Progenitor cell of endocrine pancreas (in vitro differentiated cells): ENCODE data around the gene PRPH. TPM values are rescaled to one million over a fixed set of nuclear protein-coding genes. Genes with fewer than 3 reads are reported as not detected.
A peak's percentile ranks its signal among the peaks of the same experiment; 100 is the strongest.

ENCODE experiments used
- DNase-seq: peaks from one replicate; pipeline ENCODE4 v3.0.0; 2021; ENCODE audit warnings: low spot score; ENCODE audit not compliant: unreplicated experiment
- H3K27ac Mint-ChIP-seq: 2 replicates; pipeline ENCODE4 v1.8.0; 2021; ENCODE audit warnings: mild to moderate bottlenecking, moderate library complexity, mixed read lengths
- H3K27me3 Mint-ChIP-seq: 2 replicates; pipeline ENCODE4 v1.8.0; 2021; ENCODE audit warnings: mixed read lengths
- H3K36me3 Mint-ChIP-seq: 2 replicates; pipeline ENCODE4 v1.8.0; 2022; ENCODE audit warnings: mixed read lengths; ENCODE audit not compliant: insufficient read depth
- H3K4me1 Mint-ChIP-seq: 2 replicates; pipeline ENCODE4 v1.8.0; 2021; ENCODE audit warnings: low read depth, mixed read lengths
- H3K4me3 Mint-ChIP-seq: 2 replicates; pipeline ENCODE4 v1.8.0; 2021; ENCODE audit warnings: low read depth, mild to moderate bottlenecking, moderate library complexity, mixed read lengths
- H3K9me3 Mint-ChIP-seq: 2 replicates; pipeline ENCODE4 v1.8.0; 2021; ENCODE audit warnings: low read depth, mixed read lengths
- CTCF ChIP-seq: fragments of 200-600 bp; sonication (generic); IDR thresholded peaks from one replicate; pipeline ENCODE4 v1.5.0; 2021; ENCODE audit warnings: antibody characterized with exemption, mild to moderate bottlenecking; ENCODE audit not compliant: unreplicated experiment
- total RNA-seq: library from RNA; stranded (reverse); gene quantifications from 2 replicates; pipeline ENCODE4 v1.2.1, GENCODE V29; 2021

Gene PRPH
- total RNA-seq, 1 donor from 2014 or later: 0.62 TPM

- no peak for DNase-seq
- Mint-ChIP-seq H3K4me3 (no peak overlapping the region), H3K27ac (no peak overlapping the region), H3K36me3 (no peaks in the 10 kb centered on the region), H3K4me1 (peaks cover 16% of the 10 kb centered on the region), H3K27me3 (peaks cover 74% of the 10 kb centered on the region), H3K9me3 (no peaks in the 10 kb centered on the region)
- TF ChIP-seq CTCF: no peak
These were observed 44.5 kb downstream of the PRPH start for GRCh38 chr12:49339464-49339861.

DNA sequence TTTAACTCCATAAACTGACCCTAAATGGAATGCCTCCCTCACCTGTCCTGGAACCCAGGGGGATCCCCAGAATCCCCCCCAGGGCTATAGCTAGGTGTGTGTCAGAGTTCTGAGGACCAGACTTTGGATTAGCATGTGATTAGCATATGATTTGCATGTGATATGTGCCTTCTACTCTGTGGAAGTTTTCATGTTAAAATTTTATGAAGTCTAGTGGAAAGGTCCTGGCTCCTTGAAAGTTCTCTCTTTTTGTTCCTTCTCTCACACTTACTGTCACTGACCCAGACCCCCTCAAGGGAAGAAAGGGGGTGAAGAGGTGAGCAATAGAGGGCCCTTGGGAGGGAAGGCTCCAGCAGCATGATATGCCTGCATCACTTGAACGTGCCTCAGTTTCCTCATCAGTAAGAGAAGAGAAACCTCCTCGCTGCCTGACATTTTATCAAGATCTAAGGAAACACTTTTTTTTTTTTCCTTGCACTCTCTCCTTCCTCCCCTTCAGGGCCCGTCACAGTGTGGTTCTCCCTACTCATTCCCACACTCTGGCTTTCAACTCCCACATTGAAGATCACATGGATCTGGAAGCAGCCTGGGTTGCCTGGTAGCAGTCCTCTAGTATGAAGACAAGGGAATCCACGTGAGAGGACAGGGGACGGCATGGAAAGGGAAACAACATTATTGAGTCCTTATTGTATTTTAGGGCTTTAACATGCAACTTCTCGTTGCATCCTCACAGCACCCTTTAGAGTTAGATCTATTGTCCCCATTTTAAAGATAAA is 45.3 kb downstream of the PRPH start:
- Mint-ChIP-seq H3K27ac (no peak overlapping the region), H3K4me3 (peak overlapping the region; percentile 12), H3K4me1 (peaks cover 16% of the 10 kb centered on the region), H3K9me3 (no peaks in the 10 kb centered on the region), H3K36me3 (no peaks in the 10 kb centered on the region), H3K27me3 (peaks cover 66% of the 10 kb centered on the region)
- no peak for DNase-seq
- TF ChIP-seq CTCF: no peak

GRCh38 chr12:49340971-49341776 is 46.2 kb downstream of the PRPH start:
- Mint-ChIP-seq H3K27ac (no peak overlapping the region), H3K9me3 (no peaks in the 10 kb centered on the region), H3K4me3 (peak overlapping the region; percentile 12), H3K27me3 (peaks cover 60% of the 10 kb centered on the region), H3K4me1 (peaks cover 19% of the 10 kb centered on the region), H3K36me3 (no peaks in the 10 kb centered on the region)
- TF ChIP-seq CTCF: no peak
- no peak for DNase-seq

DNA sequence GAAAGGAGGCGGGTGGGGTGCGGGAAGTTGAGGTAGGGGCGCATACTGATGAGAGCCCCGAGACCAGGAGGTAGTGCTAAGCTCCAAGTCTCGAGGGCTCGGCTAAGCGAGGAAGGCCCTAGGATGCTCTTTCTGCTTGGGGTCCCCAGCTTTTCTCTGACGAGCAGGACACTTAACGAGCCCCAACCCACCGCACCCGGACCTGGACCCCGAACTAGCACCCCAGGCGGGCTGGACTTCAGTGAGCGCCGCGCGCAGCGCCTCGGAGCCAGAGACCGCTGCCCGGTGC is 46.8 kb downstream of the PRPH start:
- no peak for DNase-seq
- H3K27ac Mint-ChIP-seq: no peak overlapping the region
- H3K9me3 Mint-ChIP-seq: no peaks in the 10 kb centered on the region
- H3K36me3 Mint-ChIP-seq: no peaks in the 10 kb centered on the region
- H3K27me3 Mint-ChIP-seq: peaks cover 57% of the 10 kb centered on the region
- no peak for TF ChIP-seq CTCF
- H3K4me1 Mint-ChIP-seq: peaks cover 23% of the 10 kb centered on the region
- no peak overlapping the region for H3K4me3 Mint-ChIP-seq

DNA sequence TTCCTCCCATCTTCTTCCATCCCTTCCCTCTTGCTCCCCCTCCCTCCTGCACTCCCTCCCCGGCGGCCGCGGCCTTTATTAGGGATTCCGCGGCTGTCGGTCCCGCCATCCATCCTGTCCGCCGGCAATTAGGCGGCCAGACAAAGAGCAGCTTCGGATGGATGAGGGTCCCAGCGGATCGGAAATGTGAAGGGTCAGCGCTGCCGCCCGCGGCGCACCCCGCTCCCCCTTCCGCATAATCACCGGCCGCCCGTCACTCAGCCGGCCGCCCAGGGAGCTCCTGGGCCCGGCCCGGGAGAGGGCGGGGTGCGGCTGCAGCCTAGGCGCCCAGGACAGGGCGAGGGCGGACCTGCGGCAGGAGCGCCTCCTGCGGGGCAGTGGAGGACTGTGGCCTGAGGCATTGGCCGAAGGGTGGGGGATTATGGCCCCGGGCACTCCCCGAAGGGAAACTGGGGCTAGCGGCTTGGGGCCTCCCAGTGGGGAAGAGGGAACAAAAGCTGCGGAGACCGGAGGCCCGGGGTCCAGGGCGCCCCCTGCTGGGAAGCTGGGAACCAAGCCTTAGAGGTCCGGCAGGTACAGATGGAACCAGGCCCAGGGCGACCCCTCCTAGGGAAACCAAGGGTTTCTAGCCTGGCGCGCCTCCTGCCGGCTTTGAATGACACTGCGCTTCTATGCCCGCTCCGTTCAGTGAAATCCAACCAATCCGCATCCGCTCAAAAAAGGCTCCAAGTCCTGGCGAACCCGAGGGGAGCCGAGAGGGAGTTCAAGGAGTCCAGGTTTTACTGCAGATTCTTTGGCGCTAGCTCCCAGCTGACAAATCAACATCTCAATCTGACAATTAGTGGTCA is 47.3 kb downstream of the PRPH start:
- peak; percentile 98 for TF ChIP-seq CTCF
- H3K27me3 Mint-ChIP-seq: peaks cover 51% of the 10 kb centered on the region
- peaks cover 24% of the 10 kb centered on the region for H3K4me1 Mint-ChIP-seq
- peak; percentile 93 for DNase-seq
- no peaks in the 10 kb centered on the region for H3K9me3 Mint-ChIP-seq
- no peaks in the 10 kb centered on the region for H3K36me3 Mint-ChIP-seq
- peak overlapping the region; percentile 56 for H3K4me3 Mint-ChIP-seq
- H3K27ac Mint-ChIP-seq: peak overlapping the region; percentile 78
